DMS153 treated with DMSO at 0.1 percent for 48 hours (cell line): ENCODE data around the gene PCDH19.

Source experiments
- DNase-seq: peaks from one replicate; lab custom pipeline; 2025; ENCODE audit not compliant: unreplicated experiment; lab: John Stamatoyannopoulos, UW

PCDH19 gene

GRCh38 chrX:100407147-100407783 lies 2.8 kb downstream of the PCDH19 start:
- no peak for DNase-seq

GRCh38 chrX:100405424-100405823 lies 4.6 kb downstream of the PCDH19 start:
- DNase-seq, result no peak

GRCh38 chrX:100404851-100405250 lies 5.2 kb downstream of the PCDH19 start:
- DNase-seq, result no peak

GRCh38 chrX:100395781-100396180 lies 14.3 kb downstream of the PCDH19 start:
- no peak for DNase-seq

GRCh38 chrX:100381619-100382018 lies 28.5 kb downstream of the PCDH19 start:
- no peak for DNase-seq

GRCh38 chrX:100379388-100379986 lies 30.6 kb downstream of the PCDH19 start:
- DNase-seq, result no peak

GRCh38 chrX:100377826-100378225 lies 32.2 kb downstream of the PCDH19 start:
- DNase-seq, result no peak

GRCh38 chrX:100376576-100376975 lies 33.5 kb downstream of the PCDH19 start:
- no peak for DNase-seq

- DNase-seq, result no peak
Measured at GRCh38 chrX:100373673-100374072, 36.4 kb downstream of the PCDH19 start.

- no peak for DNase-seq
Measured at GRCh38 chrX:100368167-100368566, 41.9 kb downstream of the PCDH19 start.

GRCh38 chrX:100363896-100364295 lies 46.2 kb downstream of the PCDH19 start:
- no peak for DNase-seq

GRCh38 chrX:100358766-100359165 lies 51.3 kb downstream of the PCDH19 start:
- DNase-seq, result no peak

GRCh38 chrX:100356351-100356896 lies 53.6 kb downstream of the PCDH19 start:
- no peak for DNase-seq

GRCh38 chrX:100355680-100356079 lies 54.4 kb downstream of the PCDH19 start:
- DNase-seq, result no peak

GRCh38 chrX:100353326-100353725 lies 56.7 kb downstream of the PCDH19 start:
- no peak for DNase-seq

- no peak for DNase-seq
Measured at GRCh38 chrX:100350704-100351489, 59.2 kb downstream of the PCDH19 start.

GRCh38 chrX:100349391-100349790 lies 60.7 kb downstream of the PCDH19 start:
- no peak for DNase-seq

- no peak for DNase-seq
Measured at GRCh38 chrX:100341142-100341510, 68.9 kb downstream of the PCDH19 start.

GRCh38 chrX:100340491-100341141 lies 69.5 kb downstream of the PCDH19 start:
- DNase-seq, result no peak

- DNase-seq, result no peak
Measured at GRCh38 chrX:100328351-100328750, 81.7 kb downstream of the PCDH19 start.

- DNase-seq, result no peak
Measured at GRCh38 chrX:100319716-100320115, 90.4 kb downstream of the PCDH19 start.
